H1 (cell line): ENCODE data around the gene DDX31. TPM values are rescaled to one million over a fixed set of nuclear protein-coding genes. Genes with fewer than 3 reads are reported as not detected.

Source experiments
- CTCF ChIA-PET: fragments of 300-600 bp; sonication (Branson Sonifier 250); formaldehyde crosslinking; loops from one replicate; lab custom pipeline; 2021; ENCODE audit not compliant: partially characterized antibody; lab: Charles Lee
- POLR2A ChIA-PET: fragments of 300-600 bp; sonication (Branson Sonifier 250); formaldehyde crosslinking; loops from one replicate; lab custom pipeline; 2021; ENCODE audit warnings: inconsistent platforms; ENCODE audit not compliant: partially characterized antibody; lab: Charles Lee
- DNase-seq, 2 experiments: peaks; one replicate each; pipeline versions ENCODE4 v3.0.0 to v3.0.0-alpha.2; 2010 to 2022; ENCODE audit warnings: low spot score in 2 of 2, low read depth in 1 of 2, mixed read lengths in 1 of 2
- FAIRE-seq: peaks from 2 replicates; lab custom pipeline; 2011; peaks lifted over from hg19 to GRCh38; lab: Jason Lieb, UNC
- H2AFZ ChIP-seq: 2 replicates; pipeline ENCODE4 v1.8.1; 2012; ENCODE audit warnings: low read length, inconsistent platforms
- H2AK5ac ChIP-seq: 2 replicates; pipeline ENCODE4 v1.6.1; 2013; ENCODE audit warnings: low read depth, low read length
- H2BK120ac ChIP-seq: replicated peaks from 2 replicates; pipeline ENCODE3; 2013; ENCODE audit warnings: low read depth, low read length, inconsistent platforms
- H2BK12ac ChIP-seq: 2 replicates; pipeline ENCODE4 v1.6.1; 2013; ENCODE audit warnings: low read depth, low read length
- H2BK15ac ChIP-seq: 2 replicates; pipeline ENCODE4 v1.6.1; 2013; ENCODE audit warnings: low read length
- H2BK20ac ChIP-seq: 2 replicates; pipeline ENCODE4 v1.6.1; 2013; ENCODE audit warnings: low read length
- H2BK5ac ChIP-seq: 2 replicates; pipeline ENCODE4 v1.6.1; 2013; ENCODE audit warnings: low read depth, low read length
- H3K14ac ChIP-seq: 2 replicates; pipeline ENCODE4 v1.6.1; 2013; ENCODE audit warnings: inconsistent platforms; ENCODE audit not compliant: insufficient read length
- H3K18ac ChIP-seq: 2 replicates; pipeline ENCODE4 v1.6.1; 2013; ENCODE audit warnings: low read length; ENCODE audit errors: extremely low read depth
- H3K23ac ChIP-seq: 2 replicates; pipeline ENCODE4 v1.6.1; 2013; ENCODE audit warnings: inconsistent platforms; ENCODE audit not compliant: insufficient read length
- H3K23me2 ChIP-seq: 2 replicates; pipeline ENCODE4 v1.6.1; 2013; ENCODE audit warnings: low read depth, low read length
- H3K27ac ChIP-seq: 2 replicates; pipeline ENCODE4 v1.6.1; 2011; ENCODE audit warnings: low read depth, low read length, inconsistent platforms
- H3K27me3 ChIP-seq, 4 experiments: replicated peaks in 1 of 4; 1 replicate in 1 of 4; 2 replicates in 3 of 4; pipeline versions ENCODE4 v1.6.1 to v1.8.1; 2011 to 2013; ENCODE audit warnings: low read length in 3 of 4, mild to moderate bottlenecking in 3 of 4, inconsistent platforms in 2 of 4, mixed read lengths in 2 of 4, moderate library complexity in 1 of 4; ENCODE audit not compliant: control insufficient read depth in 3 of 4, insufficient read depth in 3 of 4; ENCODE audit errors: extremely low read depth in 1 of 4
- H3K36me3 ChIP-seq, 4 experiments: 2 replicates each; pipeline versions ENCODE4 v1.6.1 to v1.8.1; 2011 to 2013; ENCODE audit warnings: mild to moderate bottlenecking in 4 of 4, low read length in 3 of 4, moderate library complexity in 2 of 4, control low read depth in 1 of 4, inconsistent platforms in 1 of 4; ENCODE audit not compliant: insufficient read depth in 4 of 4, control insufficient read depth in 2 of 4
- H3K4ac ChIP-seq: replicated peaks from 2 replicates; pipeline ENCODE3; 2013; ENCODE audit warnings: low read length, low read depth, mixed read lengths, inconsistent platforms; ENCODE audit not compliant: insufficient read length
- H3K4me1 ChIP-seq, 4 experiments: replicated peaks in 1 of 4; 1 replicate in 1 of 4; 2 replicates in 3 of 4; pipeline versions ENCODE4 v1.6.1 to v1.8.1; 2011 to 2013; ENCODE audit warnings: low read length in 3 of 4, inconsistent platforms in 2 of 4, mixed read lengths in 1 of 4; ENCODE audit not compliant: insufficient read depth in 4 of 4, control insufficient read depth in 3 of 4
- H3K4me2 ChIP-seq, 2 experiments: 2 replicates each; pipeline versions ENCODE4 v1.6.1 to v1.8.1; 2011 to 2013; ENCODE audit warnings: low read depth in 2 of 2, low read length in 2 of 2, control low read depth in 1 of 2, inconsistent platforms in 1 of 2, mild to moderate bottlenecking in 1 of 2; ENCODE audit not compliant: insufficient read depth in 1 of 2
- H3K4me3 ChIP-seq, 4 experiments: fragments of 200-600, 300-600 bp in 1 of 4; sonication (generic), shearing (Covaris generic), sonication (Bioruptor Twin) in 1 of 4; 2 replicates each; pipeline versions ENCODE4 v1.5.1 to v1.8.1; 2011 to 2016; ENCODE audit warnings: low read length in 4 of 4, low read depth in 3 of 4, control low read depth in 2 of 4, inconsistent platforms in 2 of 4, mild to moderate bottlenecking in 2 of 4, mixed read lengths in 1 of 4, moderate library complexity in 1 of 4; ENCODE audit not compliant: insufficient read depth in 2 of 4; ENCODE audit errors: extremely low read depth in 1 of 4
- H3K56ac ChIP-seq: replicated peaks from 2 replicates; pipeline ENCODE3; 2013; ENCODE audit warnings: low read depth, mild to moderate bottlenecking, mixed read lengths, low read length, inconsistent platforms; ENCODE audit not compliant: insufficient read length
- H3K79me1 ChIP-seq: 2 replicates; pipeline ENCODE4 v1.6.1; 2013; ENCODE audit warnings: low read depth, low read length, control low read depth
- H3K79me2 ChIP-seq, 2 experiments: 2 replicates each; pipeline versions ENCODE4 v1.6.1 to v1.8.1; 2012 to 2013; ENCODE audit warnings: low read length in 2 of 2, mild to moderate bottlenecking in 2 of 2, inconsistent platforms in 1 of 2; ENCODE audit not compliant: insufficient read depth in 2 of 2, control insufficient read depth in 1 of 2
- H3K9ac ChIP-seq, 4 experiments: replicated peaks in 1 of 4; 1 replicate in 1 of 4; 2 replicates in 3 of 4; pipeline versions ENCODE4 v1.6.1 to v1.8.1; 2011 to 2013; ENCODE audit warnings: low read depth in 3 of 4, low read length in 3 of 4, control low read depth in 2 of 4, mild to moderate bottlenecking in 2 of 4, moderate library complexity in 2 of 4, inconsistent platforms in 1 of 4; ENCODE audit errors: extremely low read depth in 1 of 4
- H3K9me3 ChIP-seq, 2 experiments: 2 replicates each; pipeline versions ENCODE4 v1.6.1 to v1.8.1; 2012 to 2013; ENCODE audit warnings: mild to moderate bottlenecking in 2 of 2, moderate library complexity in 2 of 2, control low read depth in 1 of 2, inconsistent platforms in 1 of 2, low read depth in 1 of 2, low read length in 1 of 2, mixed read lengths in 1 of 2; ENCODE audit not compliant: insufficient read depth in 2 of 2
- H4K20me1 ChIP-seq, 2 experiments: replicated peaks in 1 of 2; 2 replicates each; pipeline versions ENCODE3 to v1.8.1; 2011 to 2013; ENCODE audit warnings: inconsistent platforms in 2 of 2, low read length in 2 of 2, mild to moderate bottlenecking in 1 of 2; ENCODE audit not compliant: insufficient read depth in 2 of 2, control insufficient read depth in 1 of 2
- H4K5ac ChIP-seq: 2 replicates; pipeline ENCODE4 v1.6.1; 2013; ENCODE audit warnings: low read length, low read depth, mixed read lengths, inconsistent platforms; ENCODE audit not compliant: insufficient read length
- H4K8ac ChIP-seq: 2 replicates; pipeline ENCODE4 v1.8.0; 2013; ENCODE audit warnings: mild to moderate bottlenecking, moderate library complexity, low read length, inconsistent platforms; ENCODE audit not compliant: insufficient read depth; ENCODE audit errors: extremely low read depth
- H4K91ac ChIP-seq: replicated peaks from 2 replicates; pipeline ENCODE3; 2013; ENCODE audit warnings: low read length, mixed read lengths, inconsistent platforms; ENCODE audit not compliant: insufficient read length
- CBX8 ChIP-seq: fragments of 300-800, 300-1000 bp; sonication (generic); IDR thresholded peaks from 2 replicates; pipeline ENCODE4 v1.7.1; 2016; ENCODE audit warnings: low read depth, low read length, borderline replicate concordance
- E2F6 ChIP-seq: IDR thresholded peaks from 2 replicates; pipeline ENCODE4 v1.6.1; 2012; ENCODE audit warnings: inconsistent platforms
- EGR1 ChIP-seq: IDR thresholded peaks from 2 replicates; pipeline ENCODE4 v1.6.1; 2011; ENCODE audit warnings: low read depth, low read length, borderline replicate concordance
- EP300 ChIP-seq, 2 experiments: IDR thresholded peaks; 1 replicate in 1 of 2; 2 replicates in 1 of 2; pipeline ENCODE4 v1.6.1; 2011 to 2012; ENCODE audit warnings: low read depth in 2 of 2, low read length in 2 of 2, mild to moderate bottlenecking in 2 of 2, borderline replicate concordance in 1 of 2, inconsistent platforms in 1 of 2, moderate library complexity in 1 of 2
- MAX ChIP-seq: IDR thresholded peaks from 2 replicates; pipeline ENCODE4 v1.6.1; 2012; ENCODE audit warnings: inconsistent platforms
- NANOG ChIP-seq: IDR thresholded peaks from 2 replicates; pipeline ENCODE4 v1.6.1; 2011; ENCODE audit warnings: low read length, low read depth, mild to moderate bottlenecking, inconsistent platforms; ENCODE audit not compliant: insufficient read depth, poor library complexity, severe bottlenecking
- POU5F1 ChIP-seq: IDR thresholded peaks from 2 replicates; pipeline ENCODE4 v1.6.1; 2011; ENCODE audit warnings: low read depth, mild to moderate bottlenecking, low read length, moderate library complexity
- RFX5 ChIP-seq: IDR thresholded peaks from 2 replicates; pipeline ENCODE4 v1.6.1; 2011; ENCODE audit warnings: low read depth, low read length, improper control_type of control experiment, borderline replicate concordance
- RNF2 ChIP-seq: fragments of 200-900, 300-1000 bp; sonication (generic); IDR thresholded peaks from 2 replicates; pipeline ENCODE4 v1.7.1; 2016; ENCODE audit warnings: borderline replicate concordance, low read depth, mild to moderate bottlenecking, antibody characterized with exemption, low read length; ENCODE audit not compliant: poor library complexity, severe bottlenecking; ENCODE audit errors: missing control alignments
- SIRT6 ChIP-seq: IDR thresholded peaks from one replicate; pipeline ENCODE4 v1.7.1; 2012; ENCODE audit warnings: low read length, inconsistent platforms
- TEAD4 ChIP-seq: IDR thresholded peaks from 2 replicates; pipeline ENCODE4 v1.6.1; 2012; ENCODE audit warnings: low read depth, low read length, inconsistent platforms, mixed read lengths
- WGBS, 2 experiments: shearing (Covaris generic) in 1 of 2; methylation state at CpG; one replicate each; pipeline versions ENCODE4 v1.1.6 to v1.1.7; 2013 to 2015; ENCODE audit warnings: low lambda C conversion rate in 2 of 2, mixed read lengths in 2 of 2, inconsistent platforms in 1 of 2, low coverage in 1 of 2, missing lambda C conversion rate in 1 of 2; ENCODE audit not compliant: insufficient replicate concordance in 2 of 2, insufficient coverage in 1 of 2, insufficient read length in 1 of 2; ENCODE audit errors: extremely low coverage in 1 of 2, missing lambda C conversion rate in 1 of 2; 5-methylcytosine and 5-hydroxymethylcytosine counted together
- polyA plus RNA-seq, 7 experiments: library from polyadenylated mRNA; depleted of rRNA in 3 of 7; stranded (reverse) in 5 of 7; unstranded in 2 of 7; fragments of >200 nt in 5 of 7; fragments of 200-250 nt in 2 of 7; gene quantifications; 1 replicate in 5 of 7; 2 replicates in 1 of 7; 4 replicates in 1 of 7; pipeline versions ENCODE4 v1.2.1 to v1.2.3, GENCODE V29; 2011 to 2013; ENCODE audit warnings: missing spikeins in 2 of 7, mixed read lengths in 2 of 7
- total RNA-seq: library from RNA; stranded (reverse); fragmentation: NEBNext Ultra II Directional; extraction: Animal tissue kit (Norgen Biotek cat#: 25700); gene quantifications from 2 replicates; pipeline ENCODE4 v1.2.1, GENCODE V29; 2021

Gene DDX31
- total and polyA plus RNA-seq, 2 of the 8 experiments (the other 6 are each of a cell fraction or from before 2014, with no cell fraction given): 9.5 to 23.7 TPM

- CTCF ChIA-PET: interaction anchor here (0.9 to 3.9 kb wide), 2 partner anchors 12 to 270 kb away, joined by 3 to 16 read pairs; no protein-coding TSS in a partner anchor
- TF ChIP-seq RFX5: no peak
- TF ChIP-seq MAX: no peak
- TF ChIP-seq EP300 (IDR thresholded peaks at IDR 0.05; ENCODE audit: borderline replicate concordance in 1 of 2, low read depth in 2 of 2, low read length in 2 of 2): no peak
- TF ChIP-seq EGR1: no peak
- TF ChIP-seq POU5F1: no peak
- TF ChIP-seq RNF2: no peak
- no peak for TF ChIP-seq SIRT6
- no peak for TF ChIP-seq CBX8
- no peak for TF ChIP-seq E2F6
- no peak for TF ChIP-seq TEAD4
- TF ChIP-seq NANOG: no peak
These were observed 37.2 kb downstream of the DDX31 start for GRCh38 chr9:132632413-132633129.

More at GRCh38 chr9:132632413-132633129, 37.2 kb downstream of the DDX31 start:
- H3K79me1 ChIP-seq: no peaks in the 10 kb centered on the region; the same call in 1 of the 2 replicates
- H2AFZ ChIP-seq: no peak overlapping the region
- 0 out of 7 replicates have a peak, but pooled peaks cover 0 to 3% (median 0%) of the 10 kb centered on the region in 4 experiments for H3K4me1 ChIP-seq
- H3K23ac ChIP-seq: no peak overlapping the region
- no peak overlapping the region for H2BK5ac ChIP-seq
- no peak overlapping the region for H2BK15ac ChIP-seq
- no peak overlapping the region for H3K9ac ChIP-seq
- FAIRE-seq (no peak), DNase-seq (no peak)
- H2BK20ac ChIP-seq: no peak overlapping the region
- H3K14ac ChIP-seq: no peak overlapping the region
- H3K56ac ChIP-seq: no peak overlapping the region
- no peaks in the 10 kb centered on the region for H3K9me3 ChIP-seq
- no peak overlapping the region for H3K18ac ChIP-seq
- H3K27ac ChIP-seq: no peak overlapping the region
- H2BK12ac ChIP-seq: no peak overlapping the region
- H2AK5ac ChIP-seq: no peak overlapping the region
- 86% methylated on average over 7 of the region's 7 CpGs; no CpG with 5 or more reads in 1 of the 2 experiments for WGBS, 2 experiments
- peaks cover 3% of the 10 kb centered on the region in 2 experiments for H4K20me1 ChIP-seq
- no peak overlapping the region for H2BK120ac ChIP-seq
- no peak overlapping the region for H4K91ac ChIP-seq
- no peak overlapping the region for H3K4ac ChIP-seq
- H4K5ac ChIP-seq: no peak overlapping the region
- no peaks in the 10 kb centered on the region for H3K27me3 ChIP-seq
- H3K4me2 ChIP-seq: no peak overlapping the region
- POLR2A ChIA-PET: no interaction called here
- H3K4me3 ChIP-seq: no peak overlapping the region
- no peaks in the 10 kb centered on the region for H3K23me2 ChIP-seq
- no peaks in the 10 kb centered on the region for H3K79me2 ChIP-seq
- peaks cover 3 to 21% (median 14%) of the 10 kb centered on the region in 4 experiments; a peak in 7 of 8 replicates for H3K36me3 ChIP-seq
- no peak overlapping the region for H4K8ac ChIP-seq
